GM23338 (cell line): ENCODE measurements around the gene ADCY3. TPM values are rescaled to one million over a fixed set of nuclear protein-coding genes. Genes with fewer than 3 reads are reported as not detected.

Experiments
- ATAC-seq: fragments of 200-7000 bp; cut with Tn5 transposase; 3 replicates; pipeline ENCODE4 v1.9.1; 2020
- DNase-seq: peaks from one replicate; pipeline ENCODE4 v3.0.0-alpha.2; 2015; ENCODE audit warnings: low spot score
- H2AFZ ChIP-seq: fragments of 200-600 bp; sonication (generic); 2 replicates; pipeline ENCODE4 v1.8.0; 2016; ENCODE audit warnings: antibody characterized with exemption, mild to moderate bottlenecking, moderate library complexity
- H3F3A ChIP-seq: fragments of 200-600 bp; sonication (generic); replicated peaks from 2 replicates; pipeline ENCODE4 v1.8.0; 2017; ENCODE audit warnings: antibody characterized with exemption, mixed run types, low read depth
- H3K27ac ChIP-seq: fragments of 200-600 bp; sonication (generic); 2 replicates; pipeline ENCODE4 v1.6.1; 2016; ENCODE audit warnings: low read depth
- H3K27me3 ChIP-seq: fragments of 200-600 bp; sonication (generic); 2 replicates; pipeline ENCODE4 v1.8.0; 2016; ENCODE audit warnings: mild to moderate bottlenecking, mixed run types, moderate library complexity; ENCODE audit not compliant: insufficient read depth
- H3K36me3 ChIP-seq: fragments of 200-600 bp; sonication (generic); 2 replicates; pipeline ENCODE4 v1.8.0; 2016; ENCODE audit warnings: mild to moderate bottlenecking; ENCODE audit not compliant: insufficient read depth
- H3K4me1 ChIP-seq: fragments of 200-600 bp; sonication (generic); 2 replicates; pipeline ENCODE4 v1.8.0; 2016; ENCODE audit warnings: mild to moderate bottlenecking, moderate library complexity; ENCODE audit not compliant: insufficient read depth
- H3K4me2 ChIP-seq: fragments of 200-600 bp; sonication (generic); 2 replicates; pipeline ENCODE4 v1.7.1; 2017; ENCODE audit warnings: mixed run types
- H3K4me3 ChIP-seq: fragments of 200-600 bp; sonication (generic); 2 replicates; pipeline ENCODE4 v1.6.1; 2016; ENCODE audit warnings: mixed run types
- H3K79me2 ChIP-seq: fragments of 200-600 bp; sonication (generic); replicated peaks from 2 replicates; pipeline ENCODE4 v1.8.0; 2017; ENCODE audit warnings: mild to moderate bottlenecking; ENCODE audit not compliant: insufficient read depth
- H3K9me2 ChIP-seq: fragments of 200-600 bp; sonication (generic); 2 replicates; pipeline ENCODE4 v1.8.0; 2017; ENCODE audit not compliant: insufficient read depth
- H4K20me1 ChIP-seq: fragments of 200-600 bp; sonication (generic); replicated peaks from 2 replicates; pipeline ENCODE4 v1.8.0; 2017; ENCODE audit warnings: mild to moderate bottlenecking; ENCODE audit not compliant: insufficient read depth
- H3K27ac Mint-ChIP-seq: 2 replicates; pipeline ENCODE4 v1.8.0; 2020; ENCODE audit warnings: inconsistent platforms, mild to moderate bottlenecking, moderate library complexity, mixed read lengths
- H3K27me3 Mint-ChIP-seq: 3 replicates; pipeline ENCODE4 v1.8.0; 2022; ENCODE audit warnings: low read depth, mild to moderate bottlenecking, moderate library complexity, mixed read lengths, inconsistent platforms; ENCODE audit not compliant: insufficient read depth, poor library complexity
- H3K36me3 Mint-ChIP-seq: 3 replicates; pipeline ENCODE4 v1.8.0; 2021; ENCODE audit warnings: low read depth, mild to moderate bottlenecking, inconsistent platforms, moderate library complexity, mixed read lengths
- H3K4me1 Mint-ChIP-seq: 3 replicates; pipeline ENCODE4 v1.8.0; 2020; ENCODE audit warnings: mild to moderate bottlenecking, inconsistent platforms, mixed read lengths
- H3K4me3 Mint-ChIP-seq: 3 replicates; pipeline ENCODE4 v1.8.0; 2021; ENCODE audit warnings: moderate library complexity, mild to moderate bottlenecking, inconsistent platforms, mixed read lengths
- H3K9me3 Mint-ChIP-seq: 3 replicates; pipeline ENCODE4 v1.8.0; 2020; ENCODE audit warnings: moderate library complexity, mild to moderate bottlenecking, inconsistent platforms, mixed read lengths
- CREB1 ChIP-seq: fragments of 250-450 bp; sonication (Bioruptor Pico); IDR thresholded peaks from 2 replicates; pipeline ENCODE4 v1.5.0; 2020; ENCODE audit warnings: low read depth, mild to moderate bottlenecking, moderate library complexity
- CTCF ChIP-seq, 2 experiments: fragments of 200-600 bp in 1 of 2; sonication (generic) in 1 of 2; conservative IDR thresholded peaks; 2 replicates each; pipeline versions ENCODE4 v1.5.1 to v1.6.1; 2016 to 2017; ENCODE audit warnings: antibody characterized with exemption in 2 of 2, low read depth in 2 of 2, mild to moderate bottlenecking in 2 of 2, moderate library complexity in 1 of 2
- EZH2phosphoT487 ChIP-seq: fragments of 200-600 bp; sonication (generic); IDR thresholded peaks from one replicate; pipeline ENCODE4 v1.8.1; 2018; ENCODE audit warnings: antibody characterized with exemption; ENCODE audit not compliant: unreplicated experiment
- JUNB ChIP-seq: IDR thresholded peaks from one replicate; pipeline ENCODE4 v1.6.1; 2016; ENCODE audit warnings: antibody characterized with exemption; ENCODE audit not compliant: unreplicated experiment
- NANOG ChIP-seq: IDR thresholded peaks from 2 replicates; pipeline ENCODE4 v1.6.1; 2016; ENCODE audit warnings: antibody characterized with exemption, borderline replicate concordance
- POLR2AphosphoS5 ChIP-seq: IDR thresholded peaks from 2 replicates; pipeline ENCODE4 v1.6.1; 2016; ENCODE audit warnings: antibody characterized with exemption, low read depth
- REST ChIP-seq: IDR thresholded peaks from one replicate; pipeline ENCODE4 v1.6.1; 2018; ENCODE audit warnings: antibody characterized with exemption; ENCODE audit not compliant: unreplicated experiment
- polyA plus RNA-seq: library from polyadenylated mRNA; unstranded; fragments of >200 nt; fragmentation: Nextera tagmentation; extraction: Ambion mirVana; gene quantifications from 2 replicates; pipeline ENCODE4 v1.2.1, GENCODE V29; 2016
- total RNA-seq: library from RNA; depleted of rRNA; stranded (reverse); fragments of >200 nt; shearing (Covaris generic); gene quantifications from 2 replicates; pipeline ENCODE4 v1.2.3, GENCODE V29; 2014

The ADCY3 gene
- total and polyA plus RNA-seq, 2 experiments from 2014 or later: 9.7 to 32.4 TPM

DNA sequence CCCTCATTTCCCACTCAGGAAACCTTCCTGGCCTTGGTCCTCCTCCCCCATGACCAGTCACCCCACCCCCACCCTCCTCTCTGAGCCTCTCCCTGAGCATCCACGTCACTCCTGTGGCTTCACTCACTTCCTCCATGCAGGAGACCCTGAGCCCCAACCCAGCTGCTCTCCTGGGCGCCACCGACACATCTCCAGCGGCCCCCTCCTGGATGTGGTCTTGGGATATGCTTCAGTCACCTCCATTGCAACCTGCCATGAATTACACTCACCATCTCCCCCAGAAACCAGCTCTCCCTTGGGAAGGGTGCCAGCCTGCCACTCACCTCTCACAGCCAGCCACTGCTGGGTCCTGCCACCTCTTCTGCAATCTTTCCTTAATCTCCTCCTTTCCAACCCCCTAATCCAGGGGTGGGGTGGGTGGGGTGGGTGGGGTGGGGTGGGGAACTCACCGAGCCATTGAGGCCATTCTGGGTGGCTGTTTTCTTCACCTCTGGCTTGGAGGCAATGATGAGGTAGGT lies 82.0 kb downstream of the ADCY3 start:
- H3K9me3 Mint-ChIP-seq: no peaks in the 10 kb centered on the region
- H3K27ac Mint-ChIP-seq: no peak overlapping the region
- Histone ChIP-seq H2AFZ (no peak overlapping the region), H3K4me1 (no peaks in the 10 kb centered on the region), H3K4me2 (no peak overlapping the region), H3K4me3 (no peak overlapping the region), H3K79me2 (no peaks in the 10 kb centered on the region), H3F3A (no peaks in the 10 kb centered on the region), H4K20me1 (no peaks in the 10 kb centered on the region), H3K27me3 (no peaks in the 10 kb centered on the region), H3K27ac (no peak overlapping the region), H3K9me2 (no peaks in the 10 kb centered on the region), H3K36me3 (no peaks in the 10 kb centered on the region)
- no peak overlapping the region for H3K4me3 Mint-ChIP-seq
- no peak for TF ChIP-seq POLR2AphosphoS5
- no peak for TF ChIP-seq CTCF (conservative IDR thresholded peaks at IDR 0.05; ENCODE audit: low read depth in 2 of 2)
- TF ChIP-seq NANOG: no peak
- TF ChIP-seq REST: no peak
- no peak for TF ChIP-seq CREB1
- peaks cover 14% of the 10 kb centered on the region for H3K4me1 Mint-ChIP-seq
- DNase-seq: no peak
- peaks cover 39% of the 10 kb centered on the region for H3K36me3 Mint-ChIP-seq
- H3K27me3 Mint-ChIP-seq: peaks cover 6% of the 10 kb centered on the region
- no peak for ATAC-seq

- Histone ChIP-seq H3K36me3 (no peaks in the 10 kb centered on the region), H3K9me2 (no peaks in the 10 kb centered on the region), H3K79me2 (no peaks in the 10 kb centered on the region), H4K20me1 (no peaks in the 10 kb centered on the region), H3K4me3 (no peak overlapping the region), H2AFZ (no peak overlapping the region), H3F3A (no peaks in the 10 kb centered on the region), H3K4me2 (no peak overlapping the region), H3K27ac (no peak overlapping the region), H3K4me1 (0 out of 2 replicates have a peak, but pooled peaks cover 3% of the 10 kb centered on the region), H3K27me3 (no peaks in the 10 kb centered on the region)
- TF ChIP-seq REST (no peak), EZH2phosphoT487 (no peak), JUNB (no peak), CREB1 (no peak)
- H3K4me3 Mint-ChIP-seq: no peak overlapping the region
- H3K4me1 Mint-ChIP-seq: peaks cover 24% of the 10 kb centered on the region
- H3K9me3 Mint-ChIP-seq: no peaks in the 10 kb centered on the region
- peaks cover 10% of the 10 kb centered on the region for H3K27me3 Mint-ChIP-seq
- peaks cover 40% of the 10 kb centered on the region for H3K36me3 Mint-ChIP-seq
- H3K27ac Mint-ChIP-seq: no peak overlapping the region
- ATAC-seq (no peak), DNase-seq (no peak)
Observed at GRCh38 chr2:24836706-24837105, 83.3 kb downstream of the ADCY3 start.
